ENCODE results near the gene NTM.

- TF ChIP-seq CTCF (conservative IDR thresholded peaks at IDR 0.05; ENCODE audit: low read depth, low read length): no peak
- TF ChIP-seq EZH2 (IDR thresholded peaks at IDR 0.05; ENCODE audit: borderline replicate concordance, low read depth, low read length, poor library complexity, severe bottlenecking): no peak
Observed at GRCh38 chr11:131841925-131842635, 471.7 kb downstream of the NTM start.
